Activated naive CD8-positive, alpha-beta T cell treated with anti-CD3 and anti-CD28 coated beads, Interleukin-2, amount 10 ng/mL, durations not matched to agents 7 days and 5 days (primary cell): ENCODE data around the gene TIGD4. TPM values are rescaled to one million over a fixed set of nuclear protein-coding genes. Genes with fewer than 3 reads are reported as not detected.
"Not testable (repeated sequence)": the region's sequence is repeated elsewhere in the genome, so short reads cannot be mapped to it uniquely, and the experiment has no call there.

Experiments
- ATAC-seq: fragments of 150-1000 bp; cut with Tn5 transposase; one replicate; pipeline ENCODE4 v1.10.0; 2021; ENCODE audit warnings: low read depth, moderate library complexity
- POLR2A ChIA-PET: fragments of 350-600 bp; sonication (Branson Sonifier 250); formaldehyde crosslinking; loops from one replicate; lab custom pipeline; 2021; ENCODE audit warnings: antibody characterized with exemption; lab: Charles Lee
- DNase-seq: peaks from one replicate; pipeline ENCODE4 v3.0.0; 2021
- H3K27ac Mint-ChIP-seq: one replicate; pipeline ENCODE4 v1.8.0; 2022; ENCODE audit warnings: mild to moderate bottlenecking, mixed read lengths
- H3K27me3 Mint-ChIP-seq: one replicate; pipeline ENCODE4 v1.8.0; 2022; ENCODE audit warnings: mild to moderate bottlenecking, moderate library complexity, mixed read lengths
- H3K36me3 Mint-ChIP-seq: one replicate; pipeline ENCODE4 v1.8.0; 2021; ENCODE audit warnings: mild to moderate bottlenecking, mixed read lengths
- H3K4me1 Mint-ChIP-seq: one replicate; pipeline ENCODE4 v1.8.0; 2021; ENCODE audit warnings: mixed read lengths
- H3K4me3 Mint-ChIP-seq: one replicate; pipeline ENCODE4 v1.8.0; 2022; ENCODE audit warnings: mild to moderate bottlenecking, moderate library complexity, mixed read lengths
- H3K9me3 Mint-ChIP-seq: one replicate; pipeline ENCODE4 v1.8.0; 2021; ENCODE audit warnings: mixed read lengths
- total RNA-seq, 2 experiments: library from RNA; stranded (reverse); gene quantifications; one replicate each; pipeline ENCODE4 v1.2.3, GENCODE V29; 2021

The TIGD4 gene
- total RNA-seq, 2 experiments from 2014 or later = 0.34 to 0.47 TPM

DNA sequence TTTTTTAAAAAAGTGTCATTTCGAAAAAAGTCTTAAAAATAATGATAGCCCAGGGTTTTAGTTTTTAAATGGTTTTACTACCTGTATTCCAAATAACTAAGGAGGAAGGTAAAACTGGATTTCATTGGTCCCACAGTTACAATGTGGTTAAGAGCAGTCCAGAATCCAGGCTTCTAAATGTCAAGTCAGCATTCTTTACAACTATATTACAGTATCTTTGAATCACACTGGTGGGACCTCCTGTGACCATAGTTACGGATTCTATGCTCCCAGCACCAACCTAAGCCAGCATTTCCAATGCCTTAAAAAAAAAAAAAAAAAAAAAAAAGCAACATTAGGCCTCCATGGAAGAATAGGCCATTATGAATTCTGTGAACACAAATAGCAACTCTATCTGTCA is 6.2 kb downstream of the TIGD4 start:
- H3K27ac Mint-ChIP-seq = no peak overlapping the region
- ATAC-seq (no peak), DNase-seq (no peak)
- no peak overlapping the region for H3K4me3 Mint-ChIP-seq
- peaks cover 2% of the 10 kb centered on the region for H3K36me3 Mint-ChIP-seq
- H3K4me1 Mint-ChIP-seq = peaks cover 6% of the 10 kb centered on the region
- POLR2A ChIA-PET = no interaction called here
- H3K27me3 Mint-ChIP-seq = peaks cover 13% of the 10 kb centered on the region
- H3K9me3 Mint-ChIP-seq = no peaks in the 10 kb centered on the region

DNA sequence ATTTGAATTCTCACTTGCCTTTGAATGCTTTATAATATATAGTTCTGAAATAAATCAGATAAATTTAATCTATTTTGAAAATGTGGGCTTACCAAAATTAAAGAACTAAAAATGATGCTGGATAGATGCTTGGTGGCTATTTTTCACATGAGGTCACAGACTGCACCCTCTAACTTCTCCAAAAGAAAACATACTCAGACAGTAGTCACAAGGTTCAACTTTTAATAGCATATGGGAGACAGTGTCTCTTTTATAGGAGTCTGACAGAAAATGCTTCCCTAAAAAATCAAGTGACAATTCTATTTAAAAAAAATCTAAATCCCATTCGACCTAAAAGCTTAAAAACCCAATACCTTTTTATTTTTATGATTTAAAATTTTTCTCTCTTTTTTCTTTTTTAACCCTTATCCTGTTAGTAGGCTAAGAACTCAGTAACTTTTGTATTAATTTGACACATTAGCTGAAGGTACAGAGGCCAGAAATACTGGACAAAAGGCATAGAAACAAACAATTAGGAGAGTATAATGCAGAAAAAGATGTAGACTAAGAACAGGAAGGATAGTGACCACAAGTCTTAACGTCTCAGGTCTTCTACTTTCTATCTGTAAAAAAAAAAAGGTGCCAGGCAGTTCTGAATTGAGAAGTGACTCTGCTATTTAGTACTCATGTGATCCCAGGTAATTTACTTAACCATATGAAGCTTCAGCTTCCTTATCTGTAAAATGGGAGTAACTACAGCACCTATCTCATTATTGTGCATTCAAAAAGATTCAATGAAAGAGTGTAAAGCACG is 7.6 kb downstream of the TIGD4 start:
- peak; percentile 84 for ATAC-seq
- POLR2A ChIA-PET = no interaction called here
- H3K27ac Mint-ChIP-seq = no peak overlapping the region
- no peaks in the 10 kb centered on the region for H3K9me3 Mint-ChIP-seq
- H3K27me3 Mint-ChIP-seq = peaks cover 8% of the 10 kb centered on the region
- no peak overlapping the region for H3K4me3 Mint-ChIP-seq
- DNase-seq = no peak
- peaks cover 2% of the 10 kb centered on the region for H3K36me3 Mint-ChIP-seq
- peaks cover 6% of the 10 kb centered on the region for H3K4me1 Mint-ChIP-seq

DNA sequence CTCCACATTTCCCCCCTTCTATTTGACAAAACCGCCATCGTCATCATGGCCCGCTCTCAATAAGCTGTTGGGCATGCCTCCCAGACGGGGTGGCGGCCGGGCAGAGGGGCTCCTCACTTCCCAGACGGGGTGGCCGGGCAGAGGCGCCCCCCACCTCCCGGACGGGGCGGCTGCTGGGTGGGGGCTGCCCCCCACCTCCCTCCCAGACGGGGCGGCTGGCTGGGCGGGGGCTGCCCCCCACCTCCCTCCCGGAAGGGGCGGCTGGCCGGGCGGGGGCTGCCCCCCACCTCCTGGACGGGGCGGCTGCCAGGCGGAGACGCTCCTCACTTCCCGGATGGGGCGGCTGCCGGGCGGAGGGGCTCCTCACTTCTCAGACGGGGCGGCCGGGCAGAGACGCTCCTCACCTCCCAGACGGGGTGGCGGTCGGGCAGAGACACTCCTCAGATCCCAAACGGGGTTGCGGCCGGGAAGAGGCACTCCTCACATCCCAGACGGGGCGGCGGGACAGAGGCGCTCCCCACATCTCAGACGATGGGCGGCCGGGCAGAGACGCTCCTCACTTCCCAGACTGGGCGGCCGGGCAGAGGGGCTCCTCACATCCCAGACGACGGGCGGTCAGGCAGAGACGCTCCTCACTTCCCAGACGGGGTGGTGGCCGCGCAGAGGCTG is 14.3 kb downstream of the TIGD4 start:
- peaks cover 18% of the 10 kb centered on the region for H3K27me3 Mint-ChIP-seq
- H3K4me3 Mint-ChIP-seq, POLR2A ChIA-PET, H3K4me1 Mint-ChIP-seq, H3K36me3 Mint-ChIP-seq, H3K9me3 Mint-ChIP-seq, DNase-seq, ATAC-seq, H3K27ac Mint-ChIP-seq: not testable (repeated sequence)

DNA sequence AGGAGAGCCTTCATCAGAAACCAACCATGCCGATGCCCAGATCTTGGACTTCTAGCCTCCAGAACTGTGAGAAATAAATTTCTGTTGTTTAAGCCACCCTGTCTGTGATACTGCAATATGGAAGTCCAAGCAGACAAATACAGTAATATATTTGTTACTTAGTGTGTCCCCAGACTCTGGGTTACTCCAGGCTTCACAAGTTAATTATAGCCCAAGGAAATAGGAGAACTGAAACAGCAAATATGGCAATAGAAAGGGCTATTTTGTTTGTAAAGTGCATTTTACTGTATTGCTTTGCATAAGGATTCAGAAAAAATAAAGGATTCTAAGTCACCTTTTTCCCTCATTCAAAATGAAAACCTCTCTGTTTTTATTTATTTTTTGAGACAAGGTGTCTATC is 15.7 kb downstream of the TIGD4 start:
- ATAC-seq = no peak
- Mint-ChIP-seq H3K4me3 (no peak overlapping the region), H3K4me1 (no peaks in the 10 kb centered on the region), H3K27me3 (peaks cover 24% of the 10 kb centered on the region), H3K9me3 (no peaks in the 10 kb centered on the region), H3K36me3 (no peaks in the 10 kb centered on the region), H3K27ac (no peak overlapping the region)
- no peak for DNase-seq
- POLR2A ChIA-PET = no interaction called here

DNA sequence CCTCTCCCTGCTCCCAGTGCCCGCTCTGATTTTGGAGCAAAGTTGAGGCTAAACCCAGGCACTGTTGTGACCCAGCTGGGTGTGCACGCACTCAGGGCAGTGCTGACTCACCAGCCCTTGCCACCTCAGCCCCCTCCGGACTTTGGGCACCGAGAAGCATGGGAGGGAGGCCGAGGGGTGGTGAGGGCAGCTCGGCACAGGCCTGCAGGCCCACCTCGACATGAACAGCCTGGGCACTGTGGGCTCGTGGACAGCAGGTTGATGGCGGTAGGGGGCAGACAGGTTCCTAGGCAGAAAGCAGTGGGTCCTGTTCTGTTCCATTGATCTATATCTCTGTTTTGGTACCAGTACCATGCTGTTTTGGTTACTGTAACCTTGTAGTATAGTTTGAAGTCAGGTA is 30.9 kb downstream of the TIGD4 start:
- POLR2A ChIA-PET = no interaction called here
- ATAC-seq (no peak), DNase-seq (no peak)
- Mint-ChIP-seq H3K4me1 (no peaks in the 10 kb centered on the region), H3K36me3 (no peaks in the 10 kb centered on the region), H3K27me3 (peaks cover 4% of the 10 kb centered on the region), H3K9me3 (no peaks in the 10 kb centered on the region), H3K27ac (no peak overlapping the region), H3K4me3 (no peak overlapping the region)

DNA sequence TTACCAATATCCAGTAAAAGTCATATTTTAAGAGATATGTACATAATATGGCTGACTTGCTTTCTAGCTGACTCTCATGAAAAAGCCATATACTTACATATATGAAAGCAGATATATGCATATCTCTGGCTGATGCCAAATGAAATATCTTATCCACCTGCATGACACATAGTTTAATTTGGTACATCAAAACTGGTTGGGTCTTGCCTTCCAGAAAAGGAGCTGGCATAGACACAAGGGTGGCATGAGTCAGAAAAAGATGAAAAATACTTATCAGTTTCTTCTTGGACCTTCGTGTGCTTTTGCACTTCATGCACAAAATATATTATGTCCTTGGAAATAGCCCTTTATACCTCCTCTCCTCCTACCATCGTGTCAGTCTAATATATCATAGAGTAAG is 32.1 kb downstream of the TIGD4 start:
- no peaks in the 10 kb centered on the region for H3K27me3 Mint-ChIP-seq
- DNase-seq (no peak), ATAC-seq (no peak)
- H3K4me3 Mint-ChIP-seq = no peak overlapping the region
- H3K36me3 Mint-ChIP-seq = no peaks in the 10 kb centered on the region
- H3K9me3 Mint-ChIP-seq = no peaks in the 10 kb centered on the region
- POLR2A ChIA-PET = no interaction called here
- H3K4me1 Mint-ChIP-seq = no peaks in the 10 kb centered on the region
- no peak overlapping the region for H3K27ac Mint-ChIP-seq

DNA sequence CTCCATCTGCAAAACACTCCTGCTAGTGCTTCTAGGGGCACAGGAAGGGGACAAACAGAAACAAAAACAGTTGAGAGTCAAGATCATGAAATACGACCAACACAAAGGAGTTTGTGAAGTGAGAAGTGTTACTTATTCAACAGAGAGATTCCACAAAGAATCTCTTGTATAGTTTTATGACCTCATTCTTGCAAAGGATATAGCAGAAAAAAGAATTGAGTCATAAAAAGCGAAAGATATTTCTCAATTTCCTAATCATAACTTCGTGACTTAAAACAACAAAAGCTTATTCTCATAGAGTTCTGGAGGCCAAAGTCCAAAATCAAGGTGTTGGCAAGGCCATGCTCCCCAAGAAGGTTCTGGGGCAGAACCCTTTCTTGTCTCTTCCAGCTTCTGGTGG is 40.7 kb downstream of the TIGD4 start:
- POLR2A ChIA-PET = no interaction called here
- Mint-ChIP-seq H3K27me3 (peaks cover 6% of the 10 kb centered on the region), H3K36me3 (no peaks in the 10 kb centered on the region), H3K27ac (no peak overlapping the region), H3K4me1 (peaks cover 3% of the 10 kb centered on the region), H3K9me3 (no peaks in the 10 kb centered on the region), H3K4me3 (no peak overlapping the region)
- DNase-seq (no peak), ATAC-seq (no peak)

DNA sequence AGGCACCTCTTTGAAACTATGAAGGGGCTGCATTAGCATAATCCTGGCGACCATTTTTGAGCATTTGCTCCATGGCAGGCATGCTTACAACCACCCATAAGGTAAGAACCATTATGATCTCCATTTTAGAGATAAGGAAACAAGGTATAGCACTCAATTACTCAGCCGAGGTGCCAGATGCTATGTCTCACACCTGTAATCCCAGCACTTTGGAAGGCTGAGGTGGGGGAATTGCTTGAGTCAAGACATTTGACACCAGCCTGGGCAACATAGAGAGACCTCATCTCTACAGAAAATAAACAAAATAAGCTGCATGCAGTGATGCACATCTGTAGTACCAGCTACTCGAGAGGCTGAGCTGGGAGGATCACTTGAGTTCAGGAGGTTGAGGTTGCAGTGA is 43.6 kb downstream of the TIGD4 start:
- Mint-ChIP-seq H3K36me3 (no peaks in the 10 kb centered on the region), H3K9me3 (no peaks in the 10 kb centered on the region), H3K27ac (no peak overlapping the region), H3K27me3 (peaks cover 6% of the 10 kb centered on the region), H3K4me3 (no peak overlapping the region), H3K4me1 (peaks cover 3% of the 10 kb centered on the region)
- DNase-seq (no peak), ATAC-seq (no peak)
- POLR2A ChIA-PET = no interaction called here

DNA sequence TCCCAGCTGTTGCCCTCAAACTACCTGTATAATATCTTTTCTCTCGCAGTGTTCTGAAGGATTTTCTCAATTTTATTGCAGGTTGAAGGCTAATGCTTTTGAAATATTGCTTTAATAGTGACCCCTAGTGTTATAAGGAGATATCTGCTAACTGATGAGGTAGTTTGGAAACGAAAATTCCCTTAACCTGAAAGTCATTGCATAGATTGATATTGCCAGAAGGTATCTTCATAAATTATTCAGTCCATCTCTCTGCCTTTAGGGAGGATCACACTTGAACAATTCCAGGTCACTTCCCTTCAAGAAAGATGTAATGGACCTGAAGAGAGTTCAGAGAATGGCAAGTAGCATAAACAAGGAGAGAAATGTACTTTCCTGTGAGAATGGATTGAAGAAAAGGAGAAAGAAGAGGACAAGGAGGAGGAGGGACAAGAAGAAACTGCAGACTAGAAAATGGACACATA is 44.1 kb downstream of the TIGD4 start:
- Mint-ChIP-seq H3K36me3 (no peaks in the 10 kb centered on the region), H3K4me1 (peaks cover 3% of the 10 kb centered on the region), H3K27ac (no peak overlapping the region), H3K9me3 (no peaks in the 10 kb centered on the region), H3K4me3 (no peak overlapping the region), H3K27me3 (peaks cover 6% of the 10 kb centered on the region)
- POLR2A ChIA-PET = no interaction called here
- ATAC-seq (no peak), DNase-seq (no peak)

DNA sequence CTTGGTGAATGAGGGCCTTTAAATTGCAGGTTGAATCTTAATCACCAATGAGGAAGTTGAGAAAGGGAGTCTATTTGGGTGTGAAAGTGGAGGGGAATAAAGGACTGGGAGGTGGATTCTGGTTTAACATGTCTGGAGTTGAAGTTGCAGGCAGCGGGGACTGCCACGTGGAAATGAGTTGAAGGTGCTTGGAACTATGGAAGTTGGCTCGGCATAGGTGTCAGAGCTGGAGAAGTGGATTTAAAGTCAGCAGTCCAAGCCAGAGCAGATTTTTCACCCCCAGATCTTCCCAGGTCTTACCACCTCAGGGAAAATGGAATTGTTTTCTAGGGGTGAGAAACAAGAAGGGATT is 44.9 kb downstream of the TIGD4 start:
- Mint-ChIP-seq H3K27ac (no peak overlapping the region), H3K27me3 (peaks cover 6% of the 10 kb centered on the region)
- POLR2A ChIA-PET = no interaction called here

DNA sequence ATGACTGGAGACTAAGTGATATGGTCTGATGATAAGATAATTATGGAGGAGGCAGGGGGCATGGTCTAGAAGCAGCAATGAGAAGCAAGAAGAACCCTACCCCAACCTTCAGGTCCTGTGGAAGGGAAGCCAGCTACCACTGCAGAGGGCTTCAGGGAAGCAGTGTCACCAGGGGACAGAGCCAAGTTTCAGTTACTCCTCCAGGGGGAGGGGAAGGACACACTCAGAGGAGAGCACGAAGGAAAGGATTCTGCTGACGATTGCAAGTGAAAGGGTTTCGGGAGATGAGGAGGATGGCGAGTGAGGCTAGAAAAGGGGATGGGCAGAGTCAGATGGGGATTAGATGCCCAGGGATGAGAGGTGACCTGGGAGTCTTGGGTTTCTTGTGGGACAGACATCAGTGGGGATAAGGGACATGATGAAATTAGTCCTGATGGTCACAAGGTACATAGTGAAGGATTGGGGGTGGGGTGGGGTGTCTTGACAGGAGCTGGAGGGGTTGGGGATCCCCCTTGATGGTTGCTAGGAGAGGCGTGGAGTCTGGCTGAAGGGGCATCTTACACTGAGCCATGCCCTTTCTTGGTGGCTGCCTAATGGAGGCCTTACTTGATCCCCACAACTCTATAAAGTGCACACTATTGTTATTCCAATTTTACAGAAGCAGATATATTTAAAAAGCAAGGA is 45.4 kb downstream of the TIGD4 start:
- POLR2A ChIA-PET = no interaction called here
- Mint-ChIP-seq H3K9me3 (no peaks in the 10 kb centered on the region), H3K4me1 (peaks cover 3% of the 10 kb centered on the region), H3K4me3 (no peak overlapping the region), H3K27ac (no peak overlapping the region), H3K27me3 (peaks cover 6% of the 10 kb centered on the region), H3K36me3 (no peaks in the 10 kb centered on the region)
- no peak for DNase-seq
- ATAC-seq = no peak

More for the DNA sequence above, 44.9 kb downstream of the TIGD4 start:
- Mint-ChIP-seq H3K36me3 (no peaks in the 10 kb centered on the region), H3K4me1 (peaks cover 3% of the 10 kb centered on the region), H3K9me3 (no peaks in the 10 kb centered on the region), H3K4me3 (no peak overlapping the region)
- no peak for ATAC-seq
- DNase-seq = no peak

DNA sequence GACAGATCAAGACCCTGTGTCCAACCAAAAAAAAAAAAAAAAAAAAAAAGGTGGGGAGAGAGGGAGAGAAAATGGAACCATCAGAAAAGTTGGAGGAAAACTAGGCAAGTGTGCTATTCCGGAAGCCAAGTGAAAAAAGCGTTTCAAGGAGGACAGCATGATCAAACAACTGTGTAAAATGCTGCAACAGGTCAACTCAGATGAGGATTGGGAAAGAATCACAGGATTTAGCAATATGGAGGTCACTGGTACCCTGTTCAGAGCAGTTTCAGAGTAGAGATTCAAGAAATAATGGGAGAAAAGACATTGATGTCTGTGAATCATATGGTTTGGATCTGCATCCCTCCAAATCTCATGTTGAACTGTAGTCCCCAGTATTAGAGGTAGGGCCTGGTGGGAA is 47.5 kb downstream of the TIGD4 start:
- no peak overlapping the region for H3K4me3 Mint-ChIP-seq
- peaks cover 3% of the 10 kb centered on the region for H3K4me1 Mint-ChIP-seq
- H3K36me3 Mint-ChIP-seq = no peaks in the 10 kb centered on the region
- no peaks in the 10 kb centered on the region for H3K9me3 Mint-ChIP-seq
- no peak for DNase-seq
- POLR2A ChIA-PET = no interaction called here
- no peak overlapping the region for H3K27ac Mint-ChIP-seq
- peaks cover 6% of the 10 kb centered on the region for H3K27me3 Mint-ChIP-seq
- ATAC-seq = no peak

DNA sequence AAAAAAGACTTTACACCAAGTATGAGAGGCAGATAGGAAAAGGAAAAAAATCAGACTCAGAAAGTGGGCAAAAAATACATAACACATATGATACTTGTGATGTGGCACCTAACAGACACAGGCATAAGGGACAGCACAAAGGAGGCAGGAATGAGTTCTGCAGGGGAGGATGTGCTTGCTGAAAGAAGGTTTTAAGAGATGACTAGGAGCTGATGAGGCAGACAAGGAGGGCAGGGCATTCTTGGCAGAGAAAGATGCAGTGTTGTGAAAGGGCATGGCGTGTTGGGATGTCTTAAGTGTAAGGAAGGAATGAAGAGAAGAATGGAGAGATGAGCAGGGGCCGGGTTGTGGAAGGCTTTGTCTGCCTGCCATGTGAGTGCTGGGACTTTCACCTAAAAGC is 50.1 kb downstream of the TIGD4 start:
- Mint-ChIP-seq H3K4me3 (no peak overlapping the region), H3K9me3 (no peaks in the 10 kb centered on the region), H3K4me1 (no peaks in the 10 kb centered on the region), H3K36me3 (no peaks in the 10 kb centered on the region), H3K27ac (no peak overlapping the region), H3K27me3 (no peaks in the 10 kb centered on the region)
- DNase-seq (no peak), ATAC-seq (no peak)
- POLR2A ChIA-PET = no interaction called here

DNA sequence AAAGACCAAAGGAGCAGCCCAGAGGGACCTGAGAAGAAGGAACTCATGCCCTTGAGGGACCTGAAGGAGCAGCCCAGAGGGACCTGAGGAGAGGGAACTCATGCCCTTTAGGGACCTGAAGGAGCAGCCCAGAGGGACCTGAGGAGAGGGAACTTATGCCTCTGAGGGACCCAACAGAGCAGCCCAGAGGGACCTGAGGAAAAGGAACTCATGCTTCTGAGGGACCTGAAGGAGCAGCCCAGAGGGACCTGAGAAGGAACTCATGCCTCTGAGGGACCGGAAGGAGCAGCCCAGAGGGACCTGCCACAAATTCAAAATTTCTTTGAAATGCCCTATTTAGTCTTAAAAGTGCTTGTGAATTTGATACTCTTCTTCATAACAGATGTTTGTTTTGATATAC is 51.2 kb downstream of the TIGD4 start:
- Mint-ChIP-seq H3K27ac (no peak overlapping the region), H3K27me3 (no peaks in the 10 kb centered on the region), H3K36me3 (no peaks in the 10 kb centered on the region), H3K9me3 (no peaks in the 10 kb centered on the region), H3K4me1 (no peaks in the 10 kb centered on the region), H3K4me3 (no peak overlapping the region)
- DNase-seq = no peak
- ATAC-seq = no peak
- POLR2A ChIA-PET = no interaction called here
